ENCODE measurements around the gene CD2AP. TPM values are rescaled to one million over a fixed set of nuclear protein-coding genes. Genes with fewer than 3 reads are reported as not detected.

Gene CD2AP
- total and polyA plus RNA-seq, 4 donors = 14.2 to 104 (median 21.7) TPM

DNA sequence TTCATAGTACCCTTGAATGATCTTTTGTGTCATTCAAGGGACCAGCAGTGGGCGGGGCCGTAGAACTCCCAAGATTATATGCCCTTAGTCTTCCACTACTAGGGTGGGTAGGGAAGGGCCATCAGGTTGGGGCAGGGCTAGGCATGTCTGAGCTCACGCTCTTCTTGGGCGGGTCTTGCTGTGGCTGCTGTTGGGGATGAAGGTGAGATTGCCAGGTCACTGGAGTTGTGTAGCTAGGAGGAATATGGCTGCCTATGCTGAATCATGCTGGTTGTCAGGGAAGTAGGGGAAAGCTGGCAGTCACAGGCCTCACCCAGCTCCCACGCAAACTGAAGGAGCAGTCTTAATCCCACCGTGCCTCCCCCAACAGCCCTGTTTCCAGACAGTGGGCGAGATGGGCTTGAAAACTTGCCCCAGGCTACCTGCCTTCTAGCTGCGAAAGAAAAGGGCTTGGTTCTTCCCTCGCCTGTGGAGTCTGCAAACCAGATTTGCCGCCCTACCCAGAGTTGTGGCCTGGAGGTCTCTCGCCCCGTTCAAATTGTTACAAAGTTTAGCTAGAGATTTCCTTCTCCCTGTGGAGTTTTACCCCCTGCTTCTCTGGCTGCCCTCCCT, 144.4 kb downstream of the CD2AP start:
- TF ChIP-seq, protein P1, sequence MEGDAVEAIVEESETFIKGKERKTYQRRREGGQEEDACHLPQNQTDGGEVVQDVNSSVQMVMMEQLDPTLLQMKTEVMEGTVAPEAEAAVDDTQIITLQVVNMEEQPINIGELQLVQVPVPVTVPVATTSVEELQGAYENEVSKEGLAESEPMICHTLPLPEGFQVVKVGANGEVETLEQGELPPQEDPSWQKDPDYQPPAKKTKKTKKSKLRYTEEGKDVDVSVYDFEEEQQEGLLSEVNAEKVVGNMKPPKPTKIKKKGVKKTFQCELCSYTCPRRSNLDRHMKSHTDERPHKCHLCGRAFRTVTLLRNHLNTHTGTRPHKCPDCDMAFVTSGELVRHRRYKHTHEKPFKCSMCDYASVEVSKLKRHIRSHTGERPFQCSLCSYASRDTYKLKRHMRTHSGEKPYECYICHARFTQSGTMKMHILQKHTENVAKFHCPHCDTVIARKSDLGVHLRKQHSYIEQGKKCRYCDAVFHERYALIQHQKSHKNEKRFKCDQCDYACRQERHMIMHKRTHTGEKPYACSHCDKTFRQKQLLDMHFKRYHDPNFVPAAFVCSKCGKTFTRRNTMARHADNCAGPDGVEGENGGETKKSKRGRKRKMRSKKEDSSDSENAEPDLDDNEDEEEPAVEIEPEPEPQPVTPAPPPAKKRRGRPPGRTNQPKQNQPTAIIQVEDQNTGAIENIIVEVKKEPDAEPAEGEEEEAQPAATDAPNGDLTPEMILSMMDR (IDR thresholded peaks at IDR 0.05; ENCODE audit: control extremely low read depth, extremely low read depth) = no peak
- H3K4me1 ChIP-seq (ENCODE audit: control insufficient read depth in 5 of 5, insufficient read depth in 5 of 5, low read length in 5 of 5) = no peaks in the 10 kb centered on the region
- H3K27ac ChIP-seq (ENCODE audit: low read depth in 1 of 2, low read length in 1 of 2) = no peak overlapping the region
- DNase-seq (no peak), ATAC-seq (ENCODE audit: insufficient read depth, low FRiP score) (no peak)
- no peaks in the 10 kb centered on the region for H3K9me3 ChIP-seq (ENCODE audit: control insufficient read depth in 4 of 4, insufficient read depth in 3 of 4, low read length in 3 of 4)
- no peak overlapping the region for H3K9ac ChIP-seq (ENCODE audit: insufficient read depth in 1 of 2, low read length in 2 of 2)
- peaks cover 9 to 26% (median 19%) of the 10 kb centered on the region in 4 donors for H3K36me3 ChIP-seq (ENCODE audit: control insufficient read depth in 4 of 4, insufficient read depth in 4 of 4, low read length in 4 of 4)
- 90 to 94% methylated on average over 12 of the region's 12 CpGs for WGBS, 2 donors
- H3K4me3 ChIP-seq = no peak overlapping the region
- no peaks in the 10 kb centered on the region for H3K27me3 ChIP-seq (ENCODE audit: control insufficient read depth in 3 of 3, insufficient read depth in 3 of 3, low read length in 2 of 3)

DNA sequence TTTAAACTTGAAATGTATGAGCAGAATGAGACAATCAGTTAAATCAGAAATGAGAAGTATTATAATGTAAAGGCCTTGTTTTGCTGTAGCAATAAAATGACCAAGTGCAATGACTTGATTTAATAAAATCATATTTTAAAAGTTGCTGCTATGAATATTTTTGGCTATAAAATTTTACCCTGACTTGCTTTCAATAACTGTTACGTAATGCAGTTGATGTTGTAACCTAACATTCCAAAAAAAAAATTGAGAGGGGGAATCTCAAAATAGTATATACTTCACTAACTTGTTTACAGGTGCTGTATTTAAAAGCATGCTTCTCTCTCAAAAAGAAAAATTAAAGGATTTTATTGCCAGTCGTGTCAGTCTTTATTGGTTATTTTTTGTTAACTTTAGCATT, 149.2 kb downstream of the CD2AP start:
- 85 to 86% methylated on average over 2 of the region's 2 CpGs for WGBS, 2 donors
- no peak for DNase-seq

DNA sequence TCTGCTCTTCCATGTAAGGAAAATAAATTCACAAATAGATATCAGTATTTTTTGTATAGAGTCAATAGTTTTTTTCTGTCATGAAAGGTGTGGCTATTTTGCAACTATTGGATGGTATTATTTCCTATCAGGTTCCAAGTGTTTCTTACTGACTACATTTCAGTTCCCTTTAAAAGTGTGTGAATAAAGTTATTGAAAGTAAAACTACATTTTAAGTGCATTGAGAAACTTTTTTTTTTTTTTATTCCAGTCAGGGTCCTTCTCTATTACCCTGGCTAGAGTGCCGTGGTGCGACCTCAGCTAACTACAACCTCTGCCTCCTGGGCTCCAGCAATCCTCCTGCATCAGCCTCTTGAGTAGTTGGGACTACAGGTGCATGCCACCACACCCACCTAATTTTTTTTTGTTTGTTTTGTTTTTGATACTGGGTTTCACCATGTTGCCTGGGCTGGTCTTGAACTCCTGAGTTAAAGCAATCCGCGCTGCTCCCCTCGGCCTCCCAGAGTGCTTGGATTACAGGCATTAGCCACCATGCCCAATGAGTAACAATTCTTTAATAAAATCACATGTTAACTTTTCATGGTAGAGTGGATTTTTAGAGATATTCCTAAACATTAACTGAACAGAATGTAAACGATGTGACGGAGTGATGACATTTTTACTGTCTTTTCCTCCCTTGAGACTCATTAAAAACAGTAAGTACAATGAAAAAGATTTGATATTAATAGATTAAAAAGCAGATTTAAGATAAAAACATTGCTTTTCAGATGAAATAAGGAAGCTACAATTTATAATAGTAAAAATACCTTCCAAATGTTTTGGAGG, 151.1 kb downstream of the CD2AP start:
- no peak overlapping the region for H3K9ac ChIP-seq (ENCODE audit: insufficient read depth in 1 of 2, low read length in 2 of 2)
- no peaks in the 10 kb centered on the region for H3K9me3 ChIP-seq (ENCODE audit: control insufficient read depth in 4 of 4, insufficient read depth in 3 of 4, low read length in 3 of 4)
- no peak for DNase-seq
- H3K4me3 ChIP-seq = no peak overlapping the region
- no peak for ATAC-seq (ENCODE audit: insufficient read depth, low FRiP score)
- H3K27ac ChIP-seq (ENCODE audit: low read depth in 1 of 2, low read length in 1 of 2) = no peak overlapping the region
- no peaks in the 10 kb centered on the region for H3K36me3 ChIP-seq (ENCODE audit: control insufficient read depth in 4 of 4, insufficient read depth in 4 of 4, low read length in 4 of 4)
- TF ChIP-seq, protein P1 (IDR thresholded peaks at IDR 0.05; ENCODE audit: control extremely low read depth, extremely low read depth) = no peak
- H3K4me1 ChIP-seq (ENCODE audit: control insufficient read depth in 5 of 5, insufficient read depth in 5 of 5, low read length in 5 of 5) = peaks cover 0 to 5% (median 0%) of the 10 kb centered on the region in 5 donors
- no peaks in the 10 kb centered on the region for H3K27me3 ChIP-seq (ENCODE audit: control insufficient read depth in 3 of 3, insufficient read depth in 3 of 3, low read length in 2 of 3)
- 92 to 93% methylated on average over 7 of the region's 7 CpGs for WGBS, 2 donors

More for the DNA sequence above, 149.2 kb downstream of the CD2AP start:
- ATAC-seq (ENCODE audit: insufficient read depth, low FRiP score) = no peak
- H3K9ac ChIP-seq (ENCODE audit: insufficient read depth in 1 of 2, low read length in 2 of 2) = no peak overlapping the region
- H3K4me1 ChIP-seq (ENCODE audit: control insufficient read depth in 5 of 5, insufficient read depth in 5 of 5, low read length in 5 of 5) = peaks cover 0 to 5% (median 0%) of the 10 kb centered on the region in 5 donors
- H3K36me3 ChIP-seq (ENCODE audit: control insufficient read depth in 4 of 4, insufficient read depth in 4 of 4, low read length in 4 of 4) = peaks cover 6 to 11% (median 9%) of the 10 kb centered on the region in 4 donors
- H3K27me3 ChIP-seq (ENCODE audit: control insufficient read depth in 3 of 3, insufficient read depth in 3 of 3, low read length in 2 of 3) = no peaks in the 10 kb centered on the region
- no peak overlapping the region for H3K4me3 ChIP-seq
- H3K9me3 ChIP-seq (ENCODE audit: control insufficient read depth in 4 of 4, insufficient read depth in 3 of 4, low read length in 3 of 4) = no peaks in the 10 kb centered on the region
- TF ChIP-seq, protein P1 (IDR thresholded peaks at IDR 0.05; ENCODE audit: control extremely low read depth, extremely low read depth) = no peak
- no peak overlapping the region for H3K27ac ChIP-seq (ENCODE audit: low read depth in 1 of 2, low read length in 1 of 2)

Data from lung (tissue), 12 donors.